NB4 (cell line): ENCODE data around the gene ZNF318.
A peak's percentile ranks its signal among the peaks of the same experiment; 100 is the strongest.

Source experiments
- CTCF ChIP-seq: IDR thresholded peaks from one replicate; pipeline ENCODE4 v1.5.1; 2012; ENCODE audit warnings: low read depth, low read length
- MYC ChIP-seq: IDR thresholded peaks from 2 replicates; pipeline ENCODE4 v1.6.1; 2011; ENCODE audit warnings: low read depth, low read length
- POLR2A ChIP-seq: IDR thresholded peaks from 2 replicates; pipeline ENCODE4 v1.6.1; 2011; ENCODE audit warnings: mild to moderate bottlenecking; ENCODE audit not compliant: insufficient read length; ENCODE audit errors: extremely low read depth

- TF ChIP-seq POLR2A (no peak), CTCF (peak; percentile 43), MYC (no peak)
These were observed 13.4 kb downstream of the ZNF318 start for GRCh38 chr6:43355862-43356590.
